HFFc6 (cell line): ENCODE measurements around the gene PANK1. TPM values are rescaled to one million over a fixed set of nuclear protein-coding genes. Genes with fewer than 3 reads are reported as not detected.

Source experiments
- DNase-seq: peaks from one replicate; pipeline ENCODE4 v3.0.0-alpha.2; 2018
- H3K27ac Mint-ChIP-seq: 2 replicates; pipeline ENCODE4 v1.8.0; 2020; ENCODE audit warnings: mild to moderate bottlenecking, mixed read lengths
- H3K27me3 Mint-ChIP-seq: 2 replicates; pipeline ENCODE4 v1.8.0; 2021; ENCODE audit warnings: mild to moderate bottlenecking, moderate library complexity, mixed read lengths; ENCODE audit not compliant: insufficient read depth
- H3K36me3 Mint-ChIP-seq: 2 replicates; pipeline ENCODE4 v1.8.0; 2021; ENCODE audit warnings: low read depth, mixed read lengths
- H3K4me1 Mint-ChIP-seq: 2 replicates; pipeline ENCODE4 v1.8.0; 2020; ENCODE audit warnings: low read depth, mixed read lengths
- H3K4me3 Mint-ChIP-seq: 2 replicates; pipeline ENCODE4 v1.8.0; 2020; ENCODE audit warnings: mild to moderate bottlenecking, moderate library complexity, mixed read lengths
- H3K9me3 Mint-ChIP-seq: 2 replicates; pipeline ENCODE4 v1.8.0; 2020; ENCODE audit warnings: mild to moderate bottlenecking, mixed read lengths
- CTCF ChIP-seq: fragments of 200-600 bp; sonication (generic); IDR thresholded peaks from 2 replicates; pipeline ENCODE4 v1.5.0; 2021; ENCODE audit warnings: antibody characterized with exemption, mild to moderate bottlenecking
- total RNA-seq, 6 experiments: library from RNA; stranded (reverse); fragmentation: NEBNext Ultra II Directional; extraction: Animal tissue kit (Norgen Biotek cat#: 25700); gene quantifications; 2 replicates in 1 of 6; 3 replicates in 5 of 6; pipeline ENCODE4 v1.2.3, GENCODE V29; 2021

PANK1 gene
- total RNA-seq, 6 experiments from 2014 or later: 3.8 to 4.7 (median 4.3) TPM

- DNase-seq: no peak
- peaks cover 10% of the 10 kb centered on the region for H3K4me1 Mint-ChIP-seq
- H3K4me3 Mint-ChIP-seq: no peak overlapping the region
These were observed 2.8 kb downstream of the PANK1 start for GRCh38 chr10:89642193-89642592.

GRCh38 chr10:89640241-89640640, 4.8 kb downstream of the PANK1 start:
- no peak overlapping the region for H3K27ac Mint-ChIP-seq
- H3K27me3 Mint-ChIP-seq: no peaks in the 10 kb centered on the region
- no peak for DNase-seq
- no peak for TF ChIP-seq CTCF
- H3K4me1 Mint-ChIP-seq: peaks cover 4% of the 10 kb centered on the region
- H3K36me3 Mint-ChIP-seq: no peaks in the 10 kb centered on the region
- no peak overlapping the region for H3K4me3 Mint-ChIP-seq
- no peaks in the 10 kb centered on the region for H3K9me3 Mint-ChIP-seq

More at GRCh38 chr10:89642193-89642592, 2.8 kb downstream of the PANK1 start:
- Mint-ChIP-seq H3K9me3 (no peaks in the 10 kb centered on the region), H3K36me3 (no peaks in the 10 kb centered on the region), H3K27ac (no peak overlapping the region), H3K27me3 (no peaks in the 10 kb centered on the region)
- TF ChIP-seq CTCF: no peak

- no peak overlapping the region for H3K4me3 Mint-ChIP-seq
- DNase-seq: no peak
- 0 out of 2 replicates have a peak, but pooled peaks cover 5% of the 10 kb centered on the region for H3K4me1 Mint-ChIP-seq
- H3K27ac Mint-ChIP-seq: no peak overlapping the region
- no peaks in the 10 kb centered on the region for H3K9me3 Mint-ChIP-seq
- no peaks in the 10 kb centered on the region for H3K27me3 Mint-ChIP-seq
- H3K36me3 Mint-ChIP-seq: 0 out of 2 replicates have a peak, but pooled peaks cover 5% of the 10 kb centered on the region
- no peak for TF ChIP-seq CTCF
These were observed 5.7 kb downstream of the PANK1 start for GRCh38 chr10:89639326-89639725.

- no peak for DNase-seq
- H3K4me1 Mint-ChIP-seq: peaks cover 18% of the 10 kb centered on the region
- H3K9me3 Mint-ChIP-seq: no peaks in the 10 kb centered on the region
- TF ChIP-seq CTCF: no peak
- H3K36me3 Mint-ChIP-seq: 0 out of 2 replicates have a peak, but pooled peaks cover 8% of the 10 kb centered on the region
- H3K27ac Mint-ChIP-seq: no peak overlapping the region
- H3K4me3 Mint-ChIP-seq: no peak overlapping the region
- no peaks in the 10 kb centered on the region for H3K27me3 Mint-ChIP-seq
These were observed 7.9 kb downstream of the PANK1 start for GRCh38 chr10:89637113-89637512.

- Mint-ChIP-seq H3K36me3 (0 out of 2 replicates have a peak, but pooled peaks cover 8% of the 10 kb centered on the region), H3K27ac (no peak overlapping the region), H3K9me3 (no peaks in the 10 kb centered on the region), H3K4me3 (no peak overlapping the region), H3K4me1 (peaks cover 18% of the 10 kb centered on the region), H3K27me3 (no peaks in the 10 kb centered on the region)
- no peak for DNase-seq
- TF ChIP-seq CTCF: no peak
These were observed 10.4 kb downstream of the PANK1 start for GRCh38 chr10:89634637-89635036.

GRCh38 chr10:89633484-89633883, 11.6 kb downstream of the PANK1 start:
- Mint-ChIP-seq H3K27me3 (no peaks in the 10 kb centered on the region), H3K4me1 (peaks cover 18% of the 10 kb centered on the region), H3K9me3 (no peaks in the 10 kb centered on the region), H3K27ac (no peak overlapping the region), H3K4me3 (no peak overlapping the region), H3K36me3 (0 out of 2 replicates have a peak, but pooled peaks cover 8% of the 10 kb centered on the region)
- TF ChIP-seq CTCF: no peak
- peak; percentile 63 for DNase-seq
